C4-2B (cell line): Measurements from ENCODE around the gene DPYSL3.

ENCODE experiments used
- H3K27ac ChIP-seq: fragments of 450-650 bp; 2 replicates; pipeline ENCODE4 v1.5.1; 2017
- ZFX ChIP-seq: fragments of 450-650 bp; IDR thresholded peaks from 2 replicates; pipeline ENCODE4 v1.6.1; 2017
- TF ChIP-seq, protein P1 (sequence below): fragments of 450-650 bp; conservative IDR thresholded peaks from 2 replicates; pipeline ENCODE4 v1.5.1; 2017; ENCODE audit warnings: mild to moderate bottlenecking

Gene DPYSL3

DNA sequence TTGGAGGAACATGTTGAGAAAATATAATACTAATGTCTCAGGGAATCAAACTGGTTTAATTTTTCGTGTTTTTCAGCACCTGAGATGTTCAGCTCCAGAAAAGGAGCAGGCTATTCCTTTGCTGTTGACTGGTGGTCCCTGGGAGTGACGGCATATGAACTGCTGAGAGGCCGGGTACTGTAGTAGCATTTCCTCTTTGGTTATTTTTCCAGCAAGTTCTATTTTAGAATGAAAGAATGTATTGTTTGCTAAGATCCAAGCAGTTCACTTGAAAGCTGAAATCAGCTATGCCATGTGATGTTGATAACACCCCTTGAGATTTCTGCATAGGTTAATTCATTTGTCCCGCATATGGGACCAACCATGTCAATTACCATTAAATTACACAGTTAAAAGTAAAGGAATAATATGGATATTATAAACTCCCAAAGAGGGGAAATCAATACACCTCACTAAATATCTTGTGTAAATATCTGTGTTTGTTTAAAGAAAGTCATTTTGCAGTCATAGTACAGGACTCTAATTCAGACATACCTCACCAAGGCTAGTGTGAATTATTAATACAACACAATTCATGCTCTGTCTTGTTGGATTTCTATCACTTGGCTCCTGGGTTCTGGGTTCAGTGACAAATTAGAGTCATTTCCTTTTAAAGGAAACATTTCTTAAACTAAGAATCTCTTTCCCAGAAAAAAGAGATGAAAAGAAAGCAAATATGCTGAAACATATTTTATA is 148.3 kb downstream of the DPYSL3 start:
- TF ChIP-seq ZFX, result no peak
- TF ChIP-seq, protein P1, sequence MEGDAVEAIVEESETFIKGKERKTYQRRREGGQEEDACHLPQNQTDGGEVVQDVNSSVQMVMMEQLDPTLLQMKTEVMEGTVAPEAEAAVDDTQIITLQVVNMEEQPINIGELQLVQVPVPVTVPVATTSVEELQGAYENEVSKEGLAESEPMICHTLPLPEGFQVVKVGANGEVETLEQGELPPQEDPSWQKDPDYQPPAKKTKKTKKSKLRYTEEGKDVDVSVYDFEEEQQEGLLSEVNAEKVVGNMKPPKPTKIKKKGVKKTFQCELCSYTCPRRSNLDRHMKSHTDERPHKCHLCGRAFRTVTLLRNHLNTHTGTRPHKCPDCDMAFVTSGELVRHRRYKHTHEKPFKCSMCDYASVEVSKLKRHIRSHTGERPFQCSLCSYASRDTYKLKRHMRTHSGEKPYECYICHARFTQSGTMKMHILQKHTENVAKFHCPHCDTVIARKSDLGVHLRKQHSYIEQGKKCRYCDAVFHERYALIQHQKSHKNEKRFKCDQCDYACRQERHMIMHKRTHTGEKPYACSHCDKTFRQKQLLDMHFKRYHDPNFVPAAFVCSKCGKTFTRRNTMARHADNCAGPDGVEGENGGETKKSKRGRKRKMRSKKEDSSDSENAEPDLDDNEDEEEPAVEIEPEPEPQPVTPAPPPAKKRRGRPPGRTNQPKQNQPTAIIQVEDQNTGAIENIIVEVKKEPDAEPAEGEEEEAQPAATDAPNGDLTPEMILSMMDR, result no peak
- H3K27ac ChIP-seq, result no peak overlapping the region

DNA sequence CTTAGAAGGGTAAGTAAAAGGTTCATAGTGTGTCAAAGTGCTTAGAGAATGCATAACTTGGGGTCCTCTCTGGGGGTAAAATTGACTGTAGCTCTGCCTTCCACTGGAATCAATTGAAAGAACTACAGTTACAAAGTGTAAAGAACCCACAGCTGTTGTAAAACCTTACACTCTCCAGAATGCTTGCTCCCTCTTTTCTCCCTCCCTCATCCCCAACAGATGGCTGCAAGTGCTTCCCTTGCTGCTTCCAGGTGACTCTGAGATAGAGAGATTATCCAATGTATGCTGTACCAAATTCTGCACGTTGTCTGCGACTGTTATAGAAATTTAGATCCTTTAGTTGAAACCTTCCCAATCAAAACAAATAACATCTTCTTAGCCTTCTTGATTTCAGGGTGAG is 149.1 kb downstream of the DPYSL3 start:
- H3K27ac ChIP-seq, result no peak overlapping the region
- TF ChIP-seq ZFX, result no peak
- TF ChIP-seq, protein P1, result no peak

DNA sequence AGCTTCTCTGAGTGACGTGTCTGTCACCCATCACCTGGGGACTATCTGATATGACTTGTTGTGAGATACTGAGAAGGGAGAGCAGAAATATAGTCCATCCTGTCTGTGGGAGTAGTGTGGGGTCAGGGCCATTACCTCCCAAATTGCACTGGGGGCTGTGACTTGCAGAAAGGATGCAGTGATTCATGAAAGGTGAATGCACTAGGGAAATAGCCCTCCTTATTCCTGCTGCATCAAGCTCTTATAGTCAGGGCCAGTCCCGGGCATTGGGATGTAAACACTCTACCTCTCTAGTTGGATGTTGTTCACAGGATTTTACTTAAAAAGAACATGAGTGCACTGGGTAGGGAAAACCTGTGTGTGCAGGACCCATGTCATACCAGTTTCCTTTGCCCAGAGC is 150.3 kb downstream of the DPYSL3 start:
- no peak for TF ChIP-seq ZFX
- TF ChIP-seq, protein P1, result no peak
- H3K27ac ChIP-seq, result no peak overlapping the region

DNA sequence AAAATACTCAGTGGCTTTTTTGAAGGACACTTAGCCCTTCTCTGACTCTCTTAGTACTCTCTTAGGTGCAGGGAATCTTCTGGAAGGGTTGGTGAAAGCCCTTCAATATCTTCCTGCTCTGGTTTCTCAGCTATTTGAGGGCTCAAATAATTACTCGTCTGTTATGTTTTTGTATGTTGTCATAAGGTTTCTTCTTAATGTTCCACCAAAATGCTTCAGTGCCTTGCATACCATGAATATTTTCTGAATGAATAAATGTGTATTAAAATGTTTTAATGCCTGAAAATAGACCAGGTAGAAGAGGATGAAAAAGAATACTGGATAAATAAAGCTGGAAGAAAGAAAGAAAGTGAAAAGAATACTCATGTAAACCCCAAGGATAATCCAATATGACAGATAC is 150.8 kb downstream of the DPYSL3 start:
- no peak for TF ChIP-seq ZFX
- H3K27ac ChIP-seq, result no peak overlapping the region

DNA sequence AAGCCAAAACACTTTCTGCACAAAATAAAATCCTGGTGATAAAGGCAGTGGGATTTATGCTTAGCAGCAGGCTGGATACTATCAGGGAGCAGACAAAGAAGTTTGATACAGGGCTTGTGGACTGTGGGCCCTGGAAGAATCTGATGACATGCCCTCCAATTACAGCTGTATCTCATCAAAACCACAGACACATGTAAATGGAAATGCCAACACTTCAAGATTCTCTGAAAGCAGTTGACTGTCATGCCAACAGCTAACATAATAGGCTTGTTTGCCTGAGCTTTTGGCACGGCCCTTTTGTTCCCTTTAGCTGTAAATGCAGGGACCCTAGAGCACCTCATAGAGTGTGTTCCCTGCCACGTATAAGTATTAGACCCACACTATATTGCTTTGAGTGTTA is 160.6 kb downstream of the DPYSL3 start:
- TF ChIP-seq ZFX, result no peak
- TF ChIP-seq, protein P1, result no peak

DNA sequence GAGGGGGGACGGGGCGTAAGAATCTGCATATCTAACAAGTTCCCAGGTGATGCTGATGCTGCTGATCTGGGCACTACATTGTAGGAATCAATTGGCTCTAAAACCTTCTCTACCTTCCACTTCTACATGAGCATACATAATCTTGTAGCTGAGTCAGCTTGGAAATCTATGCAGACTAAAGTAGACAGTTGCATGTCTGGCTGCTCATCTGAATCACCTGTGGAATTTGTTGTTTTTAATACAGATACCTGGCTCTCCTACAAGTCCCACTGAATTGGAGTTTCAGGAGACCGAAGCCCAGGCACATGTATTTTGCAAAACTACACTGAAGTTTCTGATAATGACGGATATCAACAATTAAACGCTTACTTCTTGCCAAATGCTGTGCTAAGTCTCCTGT is 161.4 kb downstream of the DPYSL3 start:
- no peak for TF ChIP-seq ZFX
- TF ChIP-seq, protein P1, result no peak
- H3K27ac ChIP-seq, result no peak overlapping the region

More for the DNA sequence above, 160.6 kb downstream of the DPYSL3 start:
- H3K27ac ChIP-seq, result no peak overlapping the region

DNA sequence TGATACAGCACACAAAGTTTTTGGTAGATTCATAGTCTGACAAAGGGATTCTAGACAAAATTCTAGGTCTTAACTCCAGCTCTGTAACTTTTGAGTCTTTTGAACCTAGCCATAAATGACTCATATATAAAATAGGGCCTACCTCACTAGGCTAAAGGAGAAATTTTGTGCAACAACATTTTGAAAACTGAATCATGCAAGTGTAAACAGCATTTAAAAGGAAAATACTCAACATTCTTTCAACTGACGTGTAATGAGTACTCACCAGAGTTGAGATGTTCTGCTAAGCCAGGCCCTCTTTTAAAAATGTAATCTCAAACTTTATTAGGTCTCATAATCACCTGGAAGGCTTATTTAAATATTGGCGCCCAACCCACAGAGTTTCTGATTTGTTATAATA is 161.8 kb downstream of the DPYSL3 start:
- H3K27ac ChIP-seq, result no peak overlapping the region
- no peak for TF ChIP-seq ZFX
- TF ChIP-seq, protein P1, result no peak

DNA sequence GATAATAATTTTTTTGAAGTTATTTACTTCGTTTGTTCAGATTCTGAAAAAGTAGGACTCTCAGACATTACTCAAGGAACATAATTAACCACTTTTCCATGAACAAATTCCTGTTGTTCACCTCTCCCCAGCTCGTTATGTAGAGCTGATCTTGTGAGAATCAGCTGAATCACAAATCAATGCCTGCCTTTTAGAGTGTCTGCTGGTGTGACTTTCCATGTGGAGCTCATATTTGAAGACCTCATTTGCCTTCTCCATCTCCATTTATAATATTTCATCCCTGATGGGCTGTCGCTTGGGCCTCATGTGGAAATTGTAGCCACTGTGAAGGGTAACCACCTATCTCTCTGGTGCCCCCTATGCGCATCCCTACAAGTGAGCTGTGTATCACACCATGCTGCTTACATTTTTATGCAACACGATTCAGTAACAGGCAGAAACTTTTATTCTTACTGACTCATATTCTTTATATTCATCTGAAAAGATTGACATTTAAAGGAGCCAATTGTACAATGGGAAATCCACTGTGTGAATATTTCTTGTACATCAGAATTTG is 163.8 kb downstream of the DPYSL3 start:
- no peak overlapping the region for H3K27ac ChIP-seq
- TF ChIP-seq, protein P1, result peak; percentile 23
- no peak for TF ChIP-seq ZFX
